ENCODE data around the gene FER1L5. TPM values are rescaled to one million over a fixed set of nuclear protein-coding genes. Genes with fewer than 3 reads are reported as not detected.

Gene FER1L5
- total RNA-seq, 2 experiments from 2014 or later, result not detected

- POLR2A ChIA-PET, result interaction anchor here (1.4 kb wide), 1 partner anchor 8 kb away, joined by 3 read pairs; no protein-coding TSS in a partner anchor
- DNase-seq, result no peak
- no peak overlapping the region for H3K4me3 Mint-ChIP-seq
- H3K27ac Mint-ChIP-seq, result no peak overlapping the region
- ATAC-seq, result no peak
- intact Hi-C loops (cut with micrococcal nuclease), result no loop called here
- no peaks in the 10 kb centered on the region for H3K4me1 Mint-ChIP-seq (ENCODE audit: low read depth)
- CTCF ChIA-PET, result interaction anchor here (1.0 kb wide), 1 partner anchor 9 kb away, joined by 3 read pairs; no protein-coding TSS in a partner anchor
- H3K27me3 Mint-ChIP-seq, result no peaks in the 10 kb centered on the region
- H3K9me3 Mint-ChIP-seq, result no peaks in the 10 kb centered on the region
- no peaks in the 10 kb centered on the region for H3K36me3 Mint-ChIP-seq (ENCODE audit: low read depth)
- no peak for TF ChIP-seq CTCF (IDR thresholded peaks at IDR 0.05)
Measured at GRCh38 chr2:96691022-96691612, 48.6 kb downstream of the FER1L5 start.

GRCh38 chr2:96692094-96692971 lies 49.8 kb downstream of the FER1L5 start:
- DNase-seq (no peak), ATAC-seq (no peak)
- H3K9me3 Mint-ChIP-seq, result no peaks in the 10 kb centered on the region
- CTCF ChIA-PET, result no interaction called here
- H3K27me3 Mint-ChIP-seq, result no peaks in the 10 kb centered on the region
- H3K4me3 Mint-ChIP-seq, result no peak overlapping the region
- H3K36me3 Mint-ChIP-seq (ENCODE audit: low read depth), result no peaks in the 10 kb centered on the region
- intact Hi-C loops (cut with micrococcal nuclease), result no loop called here
- no peaks in the 10 kb centered on the region for H3K4me1 Mint-ChIP-seq (ENCODE audit: low read depth)
- POLR2A ChIA-PET, result interaction anchor here (0.7 kb wide), 1 partner anchor 50 kb away, joined by 3 read pairs; no protein-coding TSS in a partner anchor
- H3K27ac Mint-ChIP-seq, result no peak overlapping the region
- TF ChIP-seq CTCF (IDR thresholded peaks at IDR 0.05), result no peak

- POLR2A ChIA-PET, result no interaction called here
- DNase-seq (no peak), ATAC-seq (no peak)
- no peaks in the 10 kb centered on the region for H3K27me3 Mint-ChIP-seq
- H3K4me3 Mint-ChIP-seq, result no peak overlapping the region
- H3K9me3 Mint-ChIP-seq, result no peaks in the 10 kb centered on the region
- CTCF ChIA-PET, result no interaction called here
- no peaks in the 10 kb centered on the region for H3K4me1 Mint-ChIP-seq (ENCODE audit: low read depth)
- TF ChIP-seq CTCF (IDR thresholded peaks at IDR 0.05), result no peak
- no peak overlapping the region for H3K27ac Mint-ChIP-seq
- intact Hi-C loops (cut with micrococcal nuclease), result no loop called here
- no peaks in the 10 kb centered on the region for H3K36me3 Mint-ChIP-seq (ENCODE audit: low read depth)
Measured at GRCh38 chr2:96693286-96694200, 51.0 kb downstream of the FER1L5 start.

- H3K27ac Mint-ChIP-seq, result no peak overlapping the region
- H3K4me1 Mint-ChIP-seq (ENCODE audit: low read depth), result no peaks in the 10 kb centered on the region
- H3K27me3 Mint-ChIP-seq, result no peaks in the 10 kb centered on the region
- H3K36me3 Mint-ChIP-seq (ENCODE audit: low read depth), result no peaks in the 10 kb centered on the region
- no peak for ATAC-seq
- TF ChIP-seq CTCF (IDR thresholded peaks at IDR 0.05), result no peak
- POLR2A ChIA-PET, result no interaction called here
- no peaks in the 10 kb centered on the region for H3K9me3 Mint-ChIP-seq
- DNase-seq, result no peak
- intact Hi-C loops (cut with micrococcal nuclease), result no loop called here
- CTCF ChIA-PET, result no interaction called here
- H3K4me3 Mint-ChIP-seq, result no peak overlapping the region
Measured at GRCh38 chr2:96694279-96694678, 51.7 kb downstream of the FER1L5 start.

Measured in activated CD8-positive, alpha-beta T cell treated with anti-CD3 and anti-CD28 coated beads for 36 hours (primary cell).